Activated CD8-positive, alpha-beta memory T cell treated with anti-CD3 and anti-CD28 coated beads for 36 hours (primary cell): ENCODE results near the gene SCYGR3. TPM values are rescaled to one million over a fixed set of nuclear protein-coding genes. Genes with fewer than 3 reads are reported as not detected.
"Not testable (repeated sequence)": the region's sequence is repeated elsewhere in the genome, so short reads cannot be mapped to it uniquely, and the experiment has no call there.

Experiments used
- CTCF ChIA-PET: fragments of 350-600 bp; sonication (Branson Sonifier 250); formaldehyde crosslinking; loops from one replicate; lab custom pipeline; 2021; ENCODE audit warnings: antibody characterized with exemption; lab: Charles Lee
- POLR2A ChIA-PET: fragments of 350-600 bp; sonication (Branson Sonifier 250); formaldehyde crosslinking; loops from one replicate; lab custom pipeline; 2021; ENCODE audit warnings: antibody characterized with exemption; lab: Charles Lee
- total RNA-seq, 2 experiments: library from RNA; stranded (reverse); gene quantifications; one replicate each; pipeline ENCODE4 v1.2.3, GENCODE V29; 2021

SCYGR3 gene
- total RNA-seq, 2 experiments from 2014 or later: not detected

GRCh38 chr2:227615906-227616305 is 1.3 kb upstream of the SCYGR3 start:
- CTCF ChIA-PET: no interaction called here
- POLR2A ChIA-PET: no interaction called here

- CTCF ChIA-PET: no interaction called here
- POLR2A ChIA-PET: no interaction called here
These were observed 541 bp upstream of the SCYGR3 start for GRCh38 chr2:227615181-227615580.

- ChIA-PET CTCF (no interaction called here), POLR2A (no interaction called here)
These were observed 394 bp downstream of the SCYGR3 start for GRCh38 chr2:227614246-227614645.

- CTCF ChIA-PET: no interaction called here
- POLR2A ChIA-PET: no interaction called here
These were observed 1.4 kb downstream of the SCYGR3 start for GRCh38 chr2:227613272-227613660.

- CTCF ChIA-PET: no interaction called here
- POLR2A ChIA-PET: no interaction called here
These were observed 1.9 kb downstream of the SCYGR3 start for GRCh38 chr2:227612546-227613271.

- ChIA-PET CTCF (no interaction called here), POLR2A (no interaction called here)
These were observed 4.5 kb downstream of the SCYGR3 start for GRCh38 chr2:227610123-227610522.

- POLR2A ChIA-PET: no interaction called here
- CTCF ChIA-PET: no interaction called here
These were observed 5.9 kb downstream of the SCYGR3 start for GRCh38 chr2:227608561-227609338.

GRCh38 chr2:227607941-227608340 is 6.7 kb downstream of the SCYGR3 start:
- ChIA-PET CTCF (no interaction called here), POLR2A (no interaction called here)

- ChIA-PET POLR2A (no interaction called here), CTCF (no interaction called here)
These were observed 8.2 kb downstream of the SCYGR3 start for GRCh38 chr2:227606476-227606875.

GRCh38 chr2:227602358-227602757 is 12.3 kb downstream of the SCYGR3 start:
- ChIA-PET POLR2A (no interaction called here), CTCF (no interaction called here)

GRCh38 chr2:227598835-227599503 is 15.7 kb downstream of the SCYGR3 start, which contains the start of gene SCYGR2:
Gene SCYGR2 (plus strand): TSS chr2:227598893. CDS start chr2:227598893, 0 bp downstream.
- CTCF ChIA-PET, POLR2A ChIA-PET: not testable (repeated sequence)

GRCh38 chr2:227597998-227598397 is 16.6 kb downstream of the SCYGR3 start:
- ChIA-PET POLR2A (no interaction called here), CTCF (no interaction called here)

- ChIA-PET POLR2A (no interaction called here), CTCF (no interaction called here)
These were observed 17.6 kb downstream of the SCYGR3 start for GRCh38 chr2:227597036-227597435.

- CTCF ChIA-PET: no interaction called here
- POLR2A ChIA-PET: no interaction called here
These were observed 18.8 kb downstream of the SCYGR3 start for GRCh38 chr2:227595797-227596196.

GRCh38 chr2:227592694-227593387 is 21.8 kb downstream of the SCYGR3 start:
- CTCF ChIA-PET: no interaction called here

GRCh38 chr2:227582369-227582768 is 32.3 kb downstream of the SCYGR3 start:
- POLR2A ChIA-PET: no interaction called here
- CTCF ChIA-PET: no interaction called here

More at GRCh38 chr2:227592694-227593387, 21.8 kb downstream of the SCYGR3 start:
- POLR2A ChIA-PET: no interaction called here

- ChIA-PET POLR2A (no interaction called here), CTCF (no interaction called here)
These were observed 34.8 kb downstream of the SCYGR3 start for GRCh38 chr2:227579791-227580190.

GRCh38 chr2:227578642-227579041 is 36.0 kb downstream of the SCYGR3 start:
- POLR2A ChIA-PET: no interaction called here
- CTCF ChIA-PET: no interaction called here

- ChIA-PET CTCF (no interaction called here), POLR2A (no interaction called here)
These were observed 37.1 kb downstream of the SCYGR3 start for GRCh38 chr2:227577555-227577954.

- ChIA-PET CTCF (no interaction called here), POLR2A (no interaction called here)
These were observed 37.8 kb downstream of the SCYGR3 start for GRCh38 chr2:227576812-227577211.
